Gastrocnemius medialis (tissue), 4 donors: ENCODE measurements around the gene TEX12.

Experiments
- CTCF ChIP-seq, 5 experiments: fragments of 450-650 bp in 3 of 5; fragments of 200-600 bp in 2 of 5; sonication (generic) in 2 of 5; IDR thresholded peaks in 4 of 5; conservative IDR thresholded peaks in 1 of 5; 1 replicate in 4 of 5; 2 replicates in 1 of 5; pipeline ENCODE4 v1.5.1; 2016 to 2019; ENCODE audit warnings: antibody characterized with exemption in 5 of 5, mild to moderate bottlenecking in 3 of 5, moderate library complexity in 3 of 5
- POLR2A ChIP-seq, 2 donors: fragments of 450-650 bp; IDR thresholded peaks; one replicate each; pipeline ENCODE4 v1.6.1; 2017; ENCODE audit warnings: antibody characterized with exemption in 2 of 2, mild to moderate bottlenecking in 2 of 2, moderate library complexity in 2 of 2

GRCh38 chr11:112213753-112214152 lies 46.6 kb downstream of the TEX12 start:
- TF ChIP-seq CTCF (IDR thresholded peaks at IDR 0.05 in 4 of 5, conservative IDR thresholded peaks at IDR 0.05 in 1 of 5) (no peak), POLR2A (IDR thresholded peaks at IDR 0.05) (no peak)
